PFSK-1 (cell line): ENCODE data around the gene IL4R.

ENCODE experiments used
- FOXP2 ChIP-seq: optimal IDR thresholded peaks from 2 replicates; pipeline ENCODE3; 2011; ENCODE audit warnings: borderline replicate concordance, control low read depth, inconsistent platforms; ENCODE audit not compliant: insufficient read depth; ENCODE audit errors: extremely low read length, extremely low read depth
- POLR2AphosphoS5 ChIP-seq: IDR thresholded peaks from 2 replicates; pipeline ENCODE4 v1.6.1; 2012; ENCODE audit warnings: low read depth, mild to moderate bottlenecking, control low read depth, low read length, moderate library complexity
- REST ChIP-seq, 2 experiments: IDR thresholded peaks; 2 replicates each; pipeline versions ENCODE4 v1.6.1 to v1.8.0; 2011 to 2012; ENCODE audit warnings: low read depth in 2 of 2, low read length in 2 of 2, control low read depth in 1 of 2, inconsistent platforms in 1 of 2, mild to moderate bottlenecking in 1 of 2, moderate library complexity in 1 of 2; ENCODE audit not compliant: insufficient read depth in 1 of 2
- SIN3A ChIP-seq: IDR thresholded peaks from 2 replicates; pipeline ENCODE4 v1.6.1; 2012; ENCODE audit warnings: mild to moderate bottlenecking, low read length, moderate library complexity, borderline replicate concordance; ENCODE audit not compliant: insufficient read depth
- TAF1 ChIP-seq: IDR thresholded peaks from 2 replicates; pipeline ENCODE4 v1.6.1; 2012; ENCODE audit warnings: low read length, control low read depth, borderline replicate concordance; ENCODE audit not compliant: insufficient read depth

The IL4R gene

GRCh38 chr16:27301236-27301861 is 12.4 kb upstream of the IL4R start:
- TF ChIP-seq TAF1 (no peak), POLR2AphosphoS5 (no peak), FOXP2 (no peak)

- no peak for TF ChIP-seq SIN3A
- no peak for TF ChIP-seq TAF1
- TF ChIP-seq REST (IDR thresholded peaks at IDR 0.05; ENCODE audit: insufficient read depth in 1 of 2, low read depth in 2 of 2, low read length in 2 of 2): no peak
- no peak for TF ChIP-seq POLR2AphosphoS5
- no peak for TF ChIP-seq FOXP2
Observed at GRCh38 chr16:27302126-27302525, 11.6 kb upstream of the IL4R start.

- TF ChIP-seq POLR2AphosphoS5 (no peak), FOXP2 (no peak), REST (IDR thresholded peaks at IDR 0.05; ENCODE audit: insufficient read depth in 1 of 2, low read depth in 2 of 2, low read length in 2 of 2) (no peak), TAF1 (no peak), SIN3A (no peak)
Observed at GRCh38 chr16:27303256-27304100, 10.3 kb upstream of the IL4R start.

- TF ChIP-seq POLR2AphosphoS5 (no peak), TAF1 (no peak), FOXP2 (no peak), REST (IDR thresholded peaks at IDR 0.05; ENCODE audit: insufficient read depth in 1 of 2, low read depth in 2 of 2, low read length in 2 of 2) (no peak), SIN3A (no peak)
Observed at GRCh38 chr16:27304102-27304501, 9.7 kb upstream of the IL4R start.

GRCh38 chr16:27304881-27305745 is 8.7 kb upstream of the IL4R start:
- TF ChIP-seq FOXP2: no peak
- no peak for TF ChIP-seq TAF1
- TF ChIP-seq SIN3A: no peak
- no peak for TF ChIP-seq REST (IDR thresholded peaks at IDR 0.05; ENCODE audit: insufficient read depth in 1 of 2, low read depth in 2 of 2, low read length in 2 of 2)
- TF ChIP-seq POLR2AphosphoS5: no peak
